Prostate gland (tissue), 2 donors: ENCODE measurements around the gene PSKH1. TPM values are rescaled to one million over a fixed set of nuclear protein-coding genes. Genes with fewer than 3 reads are reported as not detected.
"Not testable (repeated sequence)": the region's sequence is repeated elsewhere in the genome, so short reads cannot be mapped to it uniquely, and the experiment has no call there.

Source experiments
- DNase-seq: peaks from one replicate; pipeline ENCODE4 v3.0.0-alpha.2; 2019; ENCODE audit warnings: low spot score
- H3K27ac ChIP-seq, 2 donors: fragments of 200-600 bp; sonication (generic); 2 replicates each; pipeline ENCODE4 v1.5.1; 2017 to 2019
- H3K27me3 ChIP-seq: fragments of 200-600 bp; sonication (generic); replicated peaks from 2 replicates; pipeline ENCODE4 v1.5.1; 2019; ENCODE audit not compliant: insufficient read depth
- H3K36me3 ChIP-seq, 2 donors: fragments of 200-600 bp; sonication (generic); 1 replicate in 1 of 2; 2 replicates in 1 of 2; pipeline versions ENCODE4 v1.5.1 to v1.8.1; 2017 to 2019
- H3K4me1 ChIP-seq: fragments of 200-600 bp; sonication (generic); replicated peaks from 2 replicates; pipeline ENCODE4 v1.5.1; 2019
- H3K4me3 ChIP-seq, 2 donors: fragments of 200-600 bp; sonication (generic); 2 replicates each; pipeline ENCODE4 v1.5.1; 2017 to 2019
- H3K9me3 ChIP-seq: fragments of 200-600 bp; sonication (generic); 2 replicates; pipeline ENCODE4 v1.5.1; 2017
- POLR2A ChIP-seq: fragments of 450-650 bp; IDR thresholded peaks from one replicate; pipeline ENCODE4 v1.6.1; 2016; ENCODE audit warnings: antibody characterized with exemption, mild to moderate bottlenecking
- POLR2AphosphoS5 ChIP-seq: sonication (generic); formaldehyde crosslinking; IDR thresholded peaks from one replicate; pipeline ENCODE4 v1.6.1; 2017; ENCODE audit warnings: antibody characterized with exemption
- WGBS: methylation state at CpG from one replicate; pipeline ENCODE4 v1.1.5; 2018; 5-methylcytosine and 5-hydroxymethylcytosine counted together
- intact Hi-C: fragments of 100-400 bp; cut with DNase I; formaldehyde crosslinking; loops from one replicate; pipeline ENCODE4 v1.14.2; 2022
- total RNA-seq, 2 donors: library from RNA; depleted of rRNA; stranded (reverse); fragments of >200 nt; gene quantifications; one replicate each; pipeline ENCODE4 v1.1.0, GENCODE V29; 2016
- TF ChIP-seq, protein P1 (sequence below), 4 experiments: fragments of 200-600 bp in 2 of 4; fragments of 450-650 bp in 2 of 4; sonication (generic) in 2 of 4; IDR thresholded peaks; 1 replicate in 3 of 4; 2 replicates in 1 of 4; pipeline ENCODE4 v1.5.1; 2016 to 2019; ENCODE audit warnings: antibody characterized with exemption in 4 of 4, mild to moderate bottlenecking in 2 of 4, moderate library complexity in 2 of 4

The PSKH1 gene
- total RNA-seq, 2 donors from 2014 or later, result 16.7 to 53.2 TPM

DNA sequence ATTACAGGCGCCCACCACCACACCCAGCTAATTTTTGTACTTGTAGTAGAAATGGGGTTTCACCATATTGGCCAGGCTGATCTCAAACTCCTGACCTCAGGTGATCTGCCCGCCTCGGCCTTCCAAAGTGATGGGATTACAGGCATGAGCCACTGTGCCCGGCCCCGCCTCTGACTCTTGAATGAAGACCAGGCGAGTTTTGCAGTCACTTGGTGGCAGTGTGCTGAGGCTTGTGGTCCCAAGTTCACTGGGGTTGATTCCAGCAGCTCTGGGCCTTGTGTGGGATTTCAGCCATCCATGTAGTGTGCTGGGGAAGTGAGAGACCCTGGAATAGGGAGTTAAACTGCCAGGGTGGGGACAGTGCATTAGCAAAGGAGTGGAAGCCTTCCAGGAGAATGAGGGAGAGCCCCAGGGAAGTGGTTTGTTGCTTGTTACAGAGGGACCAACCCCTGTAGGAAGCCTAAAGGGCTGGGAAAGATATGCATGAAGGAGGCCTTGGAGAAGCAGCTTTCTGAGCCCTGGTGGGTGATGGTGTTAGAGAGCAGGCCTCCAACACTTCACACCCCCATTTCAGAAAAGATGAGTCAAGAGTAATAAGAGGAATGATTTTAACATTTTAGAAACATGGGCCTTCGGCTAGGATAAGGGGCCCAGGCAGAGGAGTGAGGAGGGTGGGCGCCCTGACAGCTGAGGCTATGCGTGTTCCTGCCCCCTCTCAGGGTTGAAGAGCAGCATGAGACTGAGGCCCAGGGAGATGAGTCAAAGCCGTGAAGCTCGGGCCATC lies 14.5 kb downstream of the PSKH1 start:
- no peaks in the 10 kb centered on the region for H3K27me3 ChIP-seq
- H3K4me3 ChIP-seq, result no peak overlapping the region
- no peaks in the 10 kb centered on the region for H3K9me3 ChIP-seq
- H3K27ac ChIP-seq, result no peak overlapping the region
- TF ChIP-seq POLR2A (no peak), POLR2AphosphoS5 (no peak)
- TF ChIP-seq, protein P1, sequence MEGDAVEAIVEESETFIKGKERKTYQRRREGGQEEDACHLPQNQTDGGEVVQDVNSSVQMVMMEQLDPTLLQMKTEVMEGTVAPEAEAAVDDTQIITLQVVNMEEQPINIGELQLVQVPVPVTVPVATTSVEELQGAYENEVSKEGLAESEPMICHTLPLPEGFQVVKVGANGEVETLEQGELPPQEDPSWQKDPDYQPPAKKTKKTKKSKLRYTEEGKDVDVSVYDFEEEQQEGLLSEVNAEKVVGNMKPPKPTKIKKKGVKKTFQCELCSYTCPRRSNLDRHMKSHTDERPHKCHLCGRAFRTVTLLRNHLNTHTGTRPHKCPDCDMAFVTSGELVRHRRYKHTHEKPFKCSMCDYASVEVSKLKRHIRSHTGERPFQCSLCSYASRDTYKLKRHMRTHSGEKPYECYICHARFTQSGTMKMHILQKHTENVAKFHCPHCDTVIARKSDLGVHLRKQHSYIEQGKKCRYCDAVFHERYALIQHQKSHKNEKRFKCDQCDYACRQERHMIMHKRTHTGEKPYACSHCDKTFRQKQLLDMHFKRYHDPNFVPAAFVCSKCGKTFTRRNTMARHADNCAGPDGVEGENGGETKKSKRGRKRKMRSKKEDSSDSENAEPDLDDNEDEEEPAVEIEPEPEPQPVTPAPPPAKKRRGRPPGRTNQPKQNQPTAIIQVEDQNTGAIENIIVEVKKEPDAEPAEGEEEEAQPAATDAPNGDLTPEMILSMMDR (IDR thresholded peaks at IDR 0.05), result no peak
- intact Hi-C loops, result no loop called here
- 93% methylated on average over 11 of the region's 11 CpGs for WGBS
- no peaks in the 10 kb centered on the region for H3K4me1 ChIP-seq
- peaks cover 0 to 16% of the 10 kb centered on the region in 2 donors for H3K36me3 ChIP-seq
- DNase-seq, result no peak

DNA sequence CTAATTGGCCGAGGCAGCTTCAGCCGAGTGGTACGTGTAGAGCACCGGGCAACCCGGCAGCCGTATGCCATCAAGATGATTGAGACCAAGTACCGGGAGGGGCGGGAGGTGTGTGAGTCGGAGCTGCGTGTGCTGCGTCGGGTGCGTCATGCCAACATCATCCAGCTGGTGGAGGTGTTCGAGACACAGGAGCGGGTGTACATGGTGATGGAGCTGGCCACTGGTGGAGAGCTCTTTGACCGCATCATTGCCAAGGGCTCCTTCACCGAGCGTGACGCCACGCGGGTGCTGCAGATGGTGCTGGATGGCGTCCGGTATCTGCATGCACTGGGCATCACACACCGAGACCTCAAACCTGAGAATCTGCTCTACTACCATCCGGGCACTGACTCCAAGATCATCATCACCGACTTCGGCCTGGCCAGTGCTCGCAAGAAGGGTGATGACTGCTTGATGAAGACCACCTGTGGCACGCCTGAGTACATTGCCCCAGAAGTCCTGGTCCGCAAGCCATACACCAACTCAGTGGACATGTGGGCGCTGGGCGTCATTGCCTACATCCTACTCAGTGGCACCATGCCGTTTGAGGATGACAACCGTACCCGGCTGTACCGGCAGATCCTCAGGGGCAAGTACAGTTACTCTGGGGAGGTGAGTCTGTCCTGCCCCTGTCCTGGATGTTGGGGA lies 16.1 kb downstream of the PSKH1 start:
- intact Hi-C loops, result no loop called here
- Histone ChIP-seq H3K4me3 (no peak overlapping the region), H3K4me1 (no peaks in the 10 kb centered on the region), H3K9me3 (no peaks in the 10 kb centered on the region), H3K27me3 (no peaks in the 10 kb centered on the region), H3K27ac (no peak overlapping the region), H3K36me3 (peaks cover 0 to 16% of the 10 kb centered on the region in 2 donors)
- TF ChIP-seq, protein P1 (IDR thresholded peaks at IDR 0.05), result no peak
- TF ChIP-seq POLR2AphosphoS5, result no peak
- no peak for TF ChIP-seq POLR2A
- 94% methylated on average over 36 of the region's 36 CpGs for WGBS
- no peak for DNase-seq

DNA sequence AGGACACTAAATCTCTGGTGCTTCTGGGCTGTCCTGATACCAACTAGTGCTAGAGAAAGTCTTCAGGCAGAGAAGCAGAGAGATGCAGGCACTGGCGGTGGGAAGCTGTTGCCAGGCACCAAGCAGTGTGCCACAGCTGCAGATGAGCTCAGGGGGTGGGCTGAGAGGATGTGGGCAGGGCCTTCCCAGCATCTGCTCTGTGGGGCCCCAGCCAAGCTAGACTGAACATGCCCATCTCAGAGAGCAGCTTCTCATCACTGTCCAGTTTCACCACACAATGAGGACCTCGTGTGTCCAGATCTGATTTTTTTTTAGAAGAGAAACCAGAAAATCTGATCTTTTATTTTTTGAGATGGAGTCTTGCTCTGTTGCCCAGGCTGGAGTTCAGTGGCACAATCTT lies 17.1 kb downstream of the PSKH1 start:
- no peaks in the 10 kb centered on the region for H3K27me3 ChIP-seq
- TF ChIP-seq, protein P1 (IDR thresholded peaks at IDR 0.05), result no peak
- TF ChIP-seq POLR2A (no peak), POLR2AphosphoS5 (no peak)
- 74% methylated on average over 2 of the region's 2 CpGs for WGBS

DNA sequence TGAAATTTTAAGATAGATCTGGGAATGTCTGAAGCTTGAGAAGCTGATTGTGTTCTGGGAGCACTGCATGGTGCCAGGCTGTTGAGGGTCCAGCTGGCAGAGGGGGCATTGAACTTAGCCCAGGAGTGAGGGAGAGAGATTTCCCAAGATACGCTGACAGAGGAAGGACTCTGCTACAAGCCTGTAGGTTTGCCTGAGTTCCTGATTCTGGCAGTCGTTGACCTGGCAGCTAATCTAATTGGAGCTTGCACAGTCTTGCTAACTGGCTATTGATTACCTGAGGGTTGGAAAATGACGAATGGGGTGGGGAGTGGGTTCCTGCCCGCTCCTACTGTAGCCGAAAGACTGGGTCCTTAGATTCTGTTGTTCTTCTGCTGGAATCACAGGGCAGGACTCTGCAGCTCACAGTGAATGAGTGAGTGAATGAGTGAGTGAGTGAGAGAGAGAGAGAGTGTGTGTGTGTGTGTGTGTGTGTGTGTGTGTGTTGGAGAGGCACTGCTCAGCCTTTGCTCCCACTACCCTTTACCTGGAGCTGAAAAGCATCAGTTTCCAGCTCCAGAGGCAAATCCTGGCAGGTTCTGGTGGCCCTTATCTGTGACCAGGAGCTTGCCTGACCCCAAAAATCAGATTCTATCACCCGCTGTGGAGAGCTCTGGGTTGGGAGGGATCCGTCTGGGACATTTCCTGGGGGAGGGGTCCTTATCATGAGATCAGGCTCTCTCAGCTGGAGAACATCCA lies 21.9 kb downstream of the PSKH1 start:
- 41% methylated on average over 7 of the region's 7 CpGs for WGBS
- no peak for DNase-seq
- H3K36me3 ChIP-seq, result peaks cover 0 to 2% of the 10 kb centered on the region in 2 donors
- no peaks in the 10 kb centered on the region for H3K27me3 ChIP-seq
- H3K9me3 ChIP-seq, result no peaks in the 10 kb centered on the region
- H3K4me3 ChIP-seq, result no peak overlapping the region
- TF ChIP-seq POLR2A, result no peak
- TF ChIP-seq, protein P1 (IDR thresholded peaks at IDR 0.05), result no peak
- no peak for TF ChIP-seq POLR2AphosphoS5
- intact Hi-C loops, result no loop called here
- H3K4me1 ChIP-seq, result no peaks in the 10 kb centered on the region
- no peak overlapping the region for H3K27ac ChIP-seq

More for the DNA sequence above, 17.1 kb downstream of the PSKH1 start:
- DNase-seq, result no peak
- Histone ChIP-seq H3K4me3 (no peak overlapping the region), H3K4me1 (no peaks in the 10 kb centered on the region), H3K9me3 (no peaks in the 10 kb centered on the region), H3K36me3 (peaks cover 0 to 16% of the 10 kb centered on the region in 2 donors), H3K27ac (no peak overlapping the region)
- intact Hi-C loops, result no loop called here

DNA sequence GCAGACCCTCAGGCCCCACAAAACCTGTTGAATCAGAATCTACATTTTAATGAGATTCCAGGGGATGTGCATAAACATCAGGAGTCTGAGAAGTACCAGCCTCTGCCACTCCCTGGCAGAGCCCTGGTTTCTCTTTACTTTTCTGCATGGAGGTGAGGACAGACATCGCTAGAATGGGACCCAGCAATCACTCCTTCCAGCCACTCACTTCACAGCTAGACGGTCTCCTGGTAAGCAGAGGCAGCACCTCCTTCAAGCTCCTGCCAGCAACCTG lies 22.4 kb downstream of the PSKH1 start:
- WGBS, result 27% methylated on average over 2 of the region's 2 CpGs
- H3K4me1 ChIP-seq, DNase-seq, H3K27ac ChIP-seq, intact Hi-C loops, H3K9me3 ChIP-seq, H3K36me3 ChIP-seq, H3K27me3 ChIP-seq, H3K4me3 ChIP-seq: not testable (repeated sequence)
